ENCODE measurements around the gene PNPO.
A peak's percentile ranks its signal among the peaks of the same experiment; 100 is the strongest.

The PNPO gene

GRCh38 chr17:47952171-47953021 is 11.0 kb downstream of the PNPO start:
- no peak for DNase-seq

GRCh38 chr17:47953909-47954308 is 12.5 kb downstream of the PNPO start:
- DNase-seq = no peak

- peak; percentile 64 for DNase-seq
These were observed 14.4 kb downstream of the PNPO start for GRCh38 chr17:47955497-47956461.

GRCh38 chr17:47956791-47957590 is 15.6 kb downstream of the PNPO start:
- peak; percentile 74 for DNase-seq

DNA sequence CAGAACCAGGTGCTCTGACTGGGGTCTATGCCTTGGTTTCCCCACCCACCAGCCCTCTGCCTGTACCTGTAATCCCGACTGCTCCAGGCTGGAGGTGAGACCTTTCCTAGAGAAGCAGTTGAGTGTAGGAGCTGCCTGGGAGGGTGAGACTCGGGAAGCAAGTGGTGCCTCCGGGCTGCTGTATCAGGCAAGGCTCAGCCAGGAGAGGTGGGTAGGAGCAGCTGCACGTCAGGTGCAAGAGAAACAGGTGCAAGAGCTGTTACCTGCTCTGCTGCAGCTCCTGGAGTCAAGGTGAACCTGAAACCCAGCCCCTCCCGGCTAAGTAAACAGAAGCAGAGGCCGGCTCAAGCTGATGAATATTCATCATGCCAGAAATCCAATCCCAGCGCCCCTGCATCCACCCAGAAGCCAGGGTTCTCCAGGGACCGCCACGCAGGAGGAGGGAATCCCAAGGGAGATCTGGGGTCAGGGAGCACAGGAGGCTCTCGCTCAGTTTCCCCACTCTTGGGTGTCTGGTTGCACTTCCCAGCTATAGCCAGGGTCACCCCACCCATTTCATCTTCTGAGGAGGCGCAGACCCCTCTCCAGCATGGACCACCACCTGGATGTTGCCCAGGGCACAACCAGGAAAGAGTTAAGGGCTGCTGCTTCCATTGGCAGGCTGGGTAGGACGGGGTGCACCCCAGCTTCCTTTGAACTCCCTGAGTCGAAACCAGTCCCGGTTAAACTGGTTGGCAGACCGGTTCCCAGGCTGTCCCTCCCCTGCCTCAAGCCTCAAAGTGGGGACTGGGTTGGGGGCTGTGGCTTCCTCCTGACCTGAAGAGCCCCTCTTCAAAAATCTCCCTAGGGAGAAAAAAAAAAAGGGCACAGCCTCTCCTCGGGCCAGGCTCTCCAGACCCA is 16.5 kb downstream of the PNPO start, which contains the start of gene PRR15L:
TSS of gene PRR15L (minus strand) at position 293 of the 900 bp plus-strand sequence. CDS start 4,649 bp downstream, outside the sequence.
- DNase-seq = peak; percentile 94

DNA sequence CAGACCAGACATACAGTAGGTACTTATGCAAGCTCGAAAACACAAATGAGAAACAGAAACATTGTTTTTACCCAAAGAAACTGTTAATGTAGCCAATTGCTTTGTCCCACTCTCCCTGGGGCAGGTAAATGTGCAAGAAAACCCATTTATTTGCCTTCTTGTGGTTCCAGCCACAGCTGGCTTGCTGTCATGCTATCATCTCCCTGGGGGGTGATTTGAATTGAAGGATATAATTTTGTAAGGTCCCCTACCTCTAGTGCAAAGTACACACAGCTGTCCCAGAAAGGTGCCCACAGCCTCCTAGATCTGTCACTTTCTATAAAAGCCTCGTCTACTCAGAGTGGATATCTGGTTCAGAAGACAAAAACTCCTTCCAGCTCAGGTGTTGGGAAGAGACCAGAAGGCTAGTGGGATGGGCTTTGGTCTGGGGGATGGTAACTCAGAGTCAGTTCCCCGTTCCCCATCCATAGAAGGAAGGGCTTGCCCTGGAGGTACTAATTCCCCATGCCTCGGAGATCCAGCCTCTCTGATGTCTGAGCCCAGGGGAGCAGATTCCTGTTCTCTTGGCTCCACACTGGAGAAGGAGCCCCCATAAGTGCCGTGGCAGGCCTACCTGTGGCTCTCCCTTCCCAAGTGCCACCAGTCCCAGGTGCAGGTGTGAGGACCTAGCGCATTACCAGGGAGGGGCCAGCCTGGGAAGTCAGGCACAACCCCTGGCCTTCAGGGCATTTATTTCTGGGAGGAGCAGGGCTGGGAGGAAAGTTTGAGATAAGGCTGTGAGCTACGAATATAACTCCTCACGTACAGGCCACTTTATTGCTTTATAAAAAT is 18.7 kb downstream of the PNPO start:
- peak; percentile 92 for DNase-seq

DNA sequence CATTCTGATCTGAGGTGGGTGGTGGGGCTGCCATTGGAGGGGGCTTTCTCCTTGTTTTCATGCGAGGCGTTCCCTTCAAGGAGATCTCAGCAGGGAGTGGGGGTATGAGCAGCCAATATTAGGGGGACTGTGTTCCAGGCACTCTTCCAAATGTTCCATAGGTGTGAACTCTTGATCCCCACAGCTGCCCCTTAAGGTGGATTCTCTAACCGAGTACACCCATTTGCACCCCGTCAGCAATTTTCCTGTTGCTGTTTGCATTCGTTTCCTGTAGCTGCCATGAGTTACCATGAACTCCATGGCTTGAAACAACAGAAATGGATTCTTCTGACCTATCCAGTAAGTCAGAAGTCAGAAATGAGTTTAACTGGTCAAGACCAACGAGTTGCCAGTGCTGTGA is 20.0 kb downstream of the PNPO start:
- DNase-seq = no peak

- no peak for DNase-seq
These were observed 21.5 kb downstream of the PNPO start for GRCh38 chr17:47962901-47963300.

DNA sequence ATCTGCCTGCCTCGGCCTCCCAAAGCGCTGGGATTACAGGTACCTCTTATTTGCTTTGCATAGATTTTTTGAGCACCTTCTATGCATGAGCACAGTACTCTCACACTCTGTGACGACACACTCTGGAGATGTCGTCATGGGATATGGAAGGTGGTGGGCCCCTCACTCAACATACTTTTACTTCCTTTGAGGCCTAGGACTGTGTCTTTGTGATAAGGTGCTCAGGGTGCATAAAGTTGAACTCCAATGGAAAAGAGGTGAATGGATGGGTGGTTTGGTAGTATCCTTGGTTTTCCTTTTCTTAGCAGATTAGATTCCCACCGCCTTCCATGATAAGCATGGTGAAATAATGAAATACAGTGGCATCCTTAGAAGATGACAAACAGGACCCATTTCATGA is 23.5 kb downstream of the PNPO start:
- no peak for DNase-seq

GRCh38 chr17:47966079-47966519 is 24.7 kb downstream of the PNPO start:
- no peak for DNase-seq

DNA sequence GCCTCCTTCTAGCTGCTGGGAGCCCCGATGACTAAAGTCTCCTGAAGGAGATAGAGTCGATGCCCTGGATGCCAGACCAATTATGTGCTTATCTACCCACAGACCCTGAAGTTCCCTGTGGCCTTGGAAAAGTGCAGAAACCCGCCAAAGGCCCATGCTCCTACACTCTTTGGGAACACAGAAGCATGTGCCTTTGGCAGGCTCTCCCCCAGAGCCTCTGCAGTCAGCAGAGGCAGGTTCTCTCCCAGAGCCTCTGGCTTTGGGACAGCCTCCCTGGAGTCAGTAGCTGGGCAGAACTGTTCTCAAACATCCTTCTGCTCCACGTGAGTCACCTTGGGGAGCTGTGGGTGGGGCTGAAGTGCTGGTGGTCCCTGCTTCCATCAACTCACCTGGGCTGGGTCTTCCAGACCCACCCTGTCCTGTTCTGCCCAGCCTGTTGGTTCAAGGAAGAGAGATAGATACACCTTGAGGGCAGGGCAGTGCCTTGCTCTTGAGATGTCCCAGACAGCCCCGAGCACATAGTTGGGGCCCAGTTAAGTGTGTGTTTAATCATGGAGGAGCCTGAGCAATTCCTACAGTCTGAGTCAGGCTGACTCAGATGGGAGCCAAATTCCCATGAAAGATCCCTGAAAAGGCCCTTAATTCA is 26.4 kb downstream of the PNPO start:
- no peak for DNase-seq

- DNase-seq = no peak
These were observed 27.5 kb downstream of the PNPO start for GRCh38 chr17:47968836-47969235.

DNA sequence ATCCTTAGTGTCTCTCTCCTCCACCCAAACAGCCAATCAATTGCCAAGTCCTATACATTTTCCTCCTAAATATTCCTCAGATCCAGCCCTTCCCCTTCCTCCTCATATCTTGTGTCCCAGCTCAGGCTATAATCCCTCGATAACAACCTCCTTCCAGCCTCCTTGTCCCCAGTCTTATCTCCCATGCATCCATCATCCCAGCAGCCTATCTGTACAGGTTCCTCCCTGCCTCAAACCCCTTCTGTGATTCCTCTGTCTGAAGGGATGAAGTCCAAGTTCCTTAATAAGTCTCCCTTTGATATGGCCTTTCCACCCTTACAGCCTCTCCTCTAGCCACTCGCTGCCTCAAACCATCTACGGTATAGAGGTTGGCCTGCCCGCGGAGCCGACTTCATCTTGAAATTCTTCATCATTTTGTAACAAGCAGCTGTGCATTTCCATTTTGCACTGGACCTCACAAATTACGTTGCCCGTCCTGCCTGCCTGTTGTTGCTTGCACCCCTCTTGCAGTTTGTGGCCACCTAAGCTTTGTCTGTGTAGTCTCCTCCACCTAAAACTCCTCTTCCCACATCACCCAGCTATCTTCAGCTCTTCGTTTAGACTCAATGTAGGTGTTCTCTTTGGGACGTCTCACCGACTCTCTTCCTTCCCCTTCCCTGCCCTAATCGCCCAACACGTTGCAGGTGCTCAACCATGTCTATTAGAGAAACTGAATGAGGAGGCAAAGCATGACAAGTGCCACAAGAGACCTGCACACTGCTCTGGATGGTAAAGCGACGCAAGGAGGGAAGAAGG is 28.8 kb downstream of the PNPO start:
- DNase-seq = no peak

GRCh38 chr17:47970725-47971499 is 29.5 kb downstream of the PNPO start, which contains the start of gene CDK5RAP3:
CDK5RAP3 (plus strand) TSS chr17:47971113; CDS start chr17:47971147, 34 bp downstream.
- peak; percentile 100 for DNase-seq

GRCh38 chr17:47973541-47973940 is 32.2 kb downstream of the PNPO start:
- DNase-seq = no peak

GRCh38 chr17:47975189-47975822 is 33.9 kb downstream of the PNPO start:
- DNase-seq = no peak

- no peak for DNase-seq
These were observed 34.4 kb downstream of the PNPO start for GRCh38 chr17:47975823-47976205.

DNA sequence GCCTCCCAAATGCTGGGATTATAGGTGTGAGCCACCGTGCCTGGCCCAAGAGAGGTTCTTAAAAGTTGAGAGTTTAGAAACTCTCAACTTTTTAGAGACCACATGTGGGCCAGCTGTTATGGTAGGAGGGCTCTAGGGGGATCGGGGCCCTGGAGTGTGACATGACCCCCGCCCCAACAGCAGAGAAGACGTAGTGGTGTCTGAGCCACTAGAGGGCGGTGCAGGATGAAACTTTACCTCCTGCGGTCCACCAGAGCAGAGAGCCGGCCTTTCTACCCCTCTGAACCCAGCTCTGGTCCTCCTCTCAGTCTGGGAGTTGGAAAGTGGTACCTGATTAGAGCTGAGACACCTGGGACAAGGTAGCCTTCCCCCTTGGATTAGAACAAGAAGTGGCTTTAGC is 37.0 kb downstream of the PNPO start:
- peak; percentile 66 for DNase-seq
